A549 (cell line): Measurements from ENCODE around the gene CELF2. TPM values are rescaled to one million over a fixed set of nuclear protein-coding genes. Genes with fewer than 3 reads are reported as not detected.

Source experiments
- ATAC-seq, 2 experiments: fragments of 200-7000 bp in 1 of 2; fragments of >200 bp in 1 of 2; cut with Nextera tagmentation in 1 of 2; cut with Tn5 transposase in 1 of 2; 3 replicates each; pipeline versions ENCODE4 v1.8.0 to v1.9.1; 2018 to 2020; ENCODE audit warnings: mild to moderate bottlenecking in 1 of 2, moderate library complexity in 1 of 2
- CTCF ChIA-PET: fragments of 300-600 bp; sonication (Branson Sonifier 250); formaldehyde crosslinking; extraction: SDS; loops from one replicate; lab custom pipeline; 2021; ENCODE audit warnings: antibody characterized with exemption, inconsistent platforms; lab: Yijun Ruan, JAX
- POLR2A ChIA-PET: fragments of 350-600 bp; formaldehyde crosslinking; extraction: SDS; loops from one replicate; lab custom pipeline; 2021; ENCODE audit warnings: antibody characterized with exemption, inconsistent platforms; lab: Yijun Ruan, JAX
- DNase-seq, 2 experiments: peaks; one replicate each; pipeline versions ENCODE4 v3.0.0 to v3.0.0-alpha.2; 2011 to 2016; ENCODE audit warnings: low read depth in 1 of 2, low spot score in 1 of 2
- FAIRE-seq: peaks from 2 replicates; lab custom pipeline; 2011; peaks lifted over from hg19 to GRCh38; lab: Jason Lieb, UNC
- H3K27ac ChIP-seq, 2 experiments: fragments of >200 bp; sonication (Bioruptor Twin); formaldehyde crosslinking; 3 replicates each; pipeline ENCODE4 v1.5.1; 2016 to 2017
- H3K4me1 ChIP-seq: fragments of >200 bp; sonication (Bioruptor Twin); formaldehyde crosslinking; 3 replicates; pipeline ENCODE4 v1.6.1; 2016
- H3K4me2 ChIP-seq: fragments of >200 bp; sonication (Bioruptor Twin); formaldehyde crosslinking; 3 replicates; pipeline ENCODE4 v1.6.1; 2016
- H3K4me3 ChIP-seq: fragments of >200 bp; sonication (Bioruptor Twin); formaldehyde crosslinking; 3 replicates; pipeline ENCODE4 v1.5.1; 2016
- H3K9me3 ChIP-seq: fragments of >200 bp; sonication (Bioruptor Twin); formaldehyde crosslinking; 3 replicates; pipeline ENCODE4 v1.6.1; 2016
- CTCF ChIP-seq: fragments of >200 bp; sonication (Bioruptor Twin); formaldehyde crosslinking; IDR thresholded peaks from 3 replicates; pipeline ENCODE4 v1.5.1; 2016
- ESRRA ChIP-seq: fragments of 150-350 bp; IDR thresholded peaks from 2 replicates; pipeline ENCODE4 v1.6.1; 2014; ENCODE audit warnings: mild to moderate bottlenecking, low read length, borderline replicate concordance
- FOSL2 ChIP-seq, 2 experiments: fragments of 450-650 bp in 1 of 2; fragments of >200 bp in 1 of 2; sonication (Bioruptor Twin) in 1 of 2; formaldehyde crosslinking; IDR thresholded peaks; 2 replicates each; pipeline versions ENCODE4 v1.5.0 to v1.6.1; 2016 to 2020; ENCODE audit warnings: mild to moderate bottlenecking in 1 of 2, moderate library complexity in 1 of 2
- GATA3 ChIP-seq: IDR thresholded peaks from 2 replicates; pipeline ENCODE4 v1.6.1; 2012; ENCODE audit warnings: borderline replicate concordance
- HDAC2 ChIP-seq: fragments of 200-600 bp; sonication (generic); IDR thresholded peaks from 2 replicates; pipeline ENCODE4 v1.6.1; 2016
- HES2 ChIP-seq: fragments of >200 bp; sonication (Bioruptor Twin); formaldehyde crosslinking; IDR thresholded peaks from 2 replicates; pipeline ENCODE4 v1.6.1; 2016
- HOXA7 ChIP-seq: fragments of 250-450 bp; sonication (Bioruptor Pico); IDR thresholded peaks from 2 replicates; pipeline ENCODE4 v1.5.0; 2020; ENCODE audit warnings: mild to moderate bottlenecking, moderate library complexity
- HOXB13 ChIP-seq: fragments of 250-450 bp; sonication (Bioruptor Pico); IDR thresholded peaks from 2 replicates; pipeline ENCODE4 v1.5.0; 2020; ENCODE audit warnings: low read depth, mild to moderate bottlenecking, moderate library complexity
- HOXB5 ChIP-seq: fragments of 250-450 bp; sonication (Bioruptor Pico); IDR thresholded peaks from 2 replicates; pipeline ENCODE4 v1.5.0; 2020; ENCODE audit warnings: mild to moderate bottlenecking, moderate library complexity
- MAFK ChIP-seq: fragments of 450-650 bp; IDR thresholded peaks from 2 replicates; pipeline ENCODE4 v1.6.1; 2014; ENCODE audit not compliant: partially characterized antibody
- MAZ ChIP-seq: fragments of 150-350 bp; IDR thresholded peaks from 2 replicates; pipeline ENCODE4 v1.6.1; 2014; ENCODE audit warnings: antibody characterized with exemption, low read depth, low read length, borderline replicate concordance
- NFE2L2 ChIP-seq: fragments of 150-350 bp; conservative IDR thresholded peaks from 2 replicates; pipeline ENCODE4 v1.6.1; 2014; ENCODE audit warnings: low read length
- PHF8 ChIP-seq: fragments of 200-600 bp; sonication (generic); IDR thresholded peaks from 2 replicates; pipeline ENCODE4 v1.6.1; 2016; ENCODE audit warnings: low read depth, mild to moderate bottlenecking, antibody characterized with exemption, moderate library complexity, borderline replicate concordance
- POLR2A ChIP-seq: IDR thresholded peaks from 2 replicates; pipeline ENCODE4 v1.6.1; 2012; ENCODE audit warnings: mild to moderate bottlenecking, low read length
- RAD21 ChIP-seq, 2 experiments: fragments of >200 bp in 1 of 2; sonication (Bioruptor Twin) in 1 of 2; formaldehyde crosslinking in 1 of 2; IDR thresholded peaks in 1 of 2; conservative IDR thresholded peaks in 1 of 2; 2 replicates in 1 of 2; 3 replicates in 1 of 2; pipeline ENCODE4 v1.6.1; 2012 to 2018; ENCODE audit warnings: inconsistent platforms in 1 of 2
- RFX5 ChIP-seq: fragments of 450-650 bp; IDR thresholded peaks from 2 replicates; pipeline ENCODE4 v1.7.1; 2014; ENCODE audit warnings: antibody characterized with exemption, mild to moderate bottlenecking, moderate library complexity
- SMC3 ChIP-seq: fragments of >200 bp; sonication (Bioruptor Twin); formaldehyde crosslinking; IDR thresholded peaks from 3 replicates; pipeline ENCODE4 v1.6.1; 2018; ENCODE audit warnings: inconsistent platforms
- USF2 ChIP-seq: fragments of 450-650 bp; IDR thresholded peaks from 2 replicates; pipeline ENCODE4 v1.6.1; 2014; ENCODE audit warnings: antibody characterized with exemption
- WGBS: methylation state at CpG from one replicate; pipeline ENCODE4 v1.1.6; 2017; ENCODE audit errors: missing lambda C conversion rate; 5-methylcytosine and 5-hydroxymethylcytosine counted together
- polyA plus RNA-seq, 4 experiments: library from polyadenylated mRNA; depleted of rRNA in 3 of 4; stranded (reverse); fragments of >200 nt; fragmentation: RNase III in 1 of 4; extraction: RNeasy Plus Mini Kit Qiagen cat#74134 plus additional on column Dnase treatment in 1 of 4; gene quantifications; 2 replicates in 3 of 4; 3 replicates in 1 of 4; pipeline ENCODE4 v1.2.3, GENCODE V29; 2011 to 2017

Gene CELF2
- polyA plus RNA-seq, 2 of the 4 experiments (the other 2 are of a cell fraction), result 0.01 to 0.03 TPM

- TF ChIP-seq HOXB13 (CRISPR knock-in tag), result no peak
- TF ChIP-seq ESRRA, result no peak
Measured at GRCh38 chr10:11353006-11353896, 335.6 kb downstream of the CELF2 start (continued).

GRCh38 chr10:11354823-11355222, 337.2 kb downstream of the CELF2 start:
- no peaks in the 10 kb centered on the region for H3K9me3 ChIP-seq
- no peak overlapping the region for H3K4me2 ChIP-seq
- ATAC-seq, result no peak
- FAIRE-seq, result no peak
- H3K4me3 ChIP-seq, result no peak overlapping the region
- H3K27ac ChIP-seq, result no peak overlapping the region
- no peak for TF ChIP-seq SMC3
- no peak for TF ChIP-seq HOXA7 (CRISPR knock-in tag)
- TF ChIP-seq USF2, result no peak
- no peak for TF ChIP-seq GATA3
- TF ChIP-seq MAZ, result no peak
- TF ChIP-seq CTCF, result no peak
- no peak for TF ChIP-seq POLR2A
- TF ChIP-seq NFE2L2, result no peak
- TF ChIP-seq FOSL2 (IDR thresholded peaks at IDR 0.05), result no peak
- no peak for TF ChIP-seq FOSL2 (CRISPR knock-in tag; IDR thresholded peaks at IDR 0.05)
- TF ChIP-seq MAFK, result no peak
- TF ChIP-seq HOXB5, result no peak
- CTCF ChIA-PET, result no interaction called here
- H3K4me1 ChIP-seq, result no peaks in the 10 kb centered on the region
- POLR2A ChIA-PET, result no interaction called here
- 44% methylated on average over 5 of the region's 5 CpGs for WGBS
- DNase-seq, result no peak

- no peaks in the 10 kb centered on the region for H3K9me3 ChIP-seq
- no peak overlapping the region for H3K4me3 ChIP-seq
- CTCF ChIA-PET, result no interaction called here
- 52% methylated on average over 7 of the region's 7 CpGs for WGBS
- H3K4me1 ChIP-seq, result no peaks in the 10 kb centered on the region
- ATAC-seq, result no peak
- no peak overlapping the region for H3K27ac ChIP-seq
- no peak for FAIRE-seq
- POLR2A ChIA-PET, result no interaction called here
- DNase-seq, result no peak
- no peak overlapping the region for H3K4me2 ChIP-seq
- no peak for TF ChIP-seq PHF8
- TF ChIP-seq HES2, result no peak
- no peak for TF ChIP-seq CTCF
- no peak for TF ChIP-seq RFX5
- no peak for TF ChIP-seq HOXB5
- no peak for TF ChIP-seq RAD21 (conservative IDR thresholded peaks at IDR 0.05 in 1 of 2, IDR thresholded peaks at IDR 0.05 in 1 of 2)
- no peak for TF ChIP-seq HDAC2
- no peak for TF ChIP-seq HOXA7 (CRISPR knock-in tag)
- no peak for TF ChIP-seq MAFK
- no peak for TF ChIP-seq MAZ
- TF ChIP-seq POLR2A, result no peak
Measured at GRCh38 chr10:11355592-11355991, 337.9 kb downstream of the CELF2 start.
